HG03521 (cell line): ENCODE measurements around the gene GRM7.

Source experiments
- ATAC-seq: cut with Tn5 transposase; IDR thresholded peaks from one replicate; pipeline ENCODE4 v1.9.1; 2021; ENCODE audit warnings: mild to moderate bottlenecking, moderate library complexity; ENCODE audit not compliant: unreplicated experiment

Gene GRM7

DNA sequence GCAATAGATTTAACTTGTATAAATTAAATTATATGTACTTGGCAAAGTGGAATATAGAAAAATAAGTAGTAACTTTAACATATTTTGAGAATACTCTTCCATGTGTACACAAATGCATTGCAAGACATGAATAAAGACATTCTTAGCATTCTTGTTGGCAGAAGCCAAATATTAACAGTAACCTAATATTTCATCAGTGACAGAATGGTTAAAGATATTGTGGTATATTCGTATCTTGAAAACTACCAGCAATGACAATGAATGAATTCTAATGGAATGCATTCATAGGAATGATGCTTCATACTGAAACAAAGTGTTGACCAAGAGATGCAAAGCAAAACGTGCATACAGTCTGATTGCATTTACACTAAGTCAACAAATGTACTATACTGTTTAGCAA lies 524.7 kb downstream of the GRM7 start:
- ATAC-seq = no peak

DNA sequence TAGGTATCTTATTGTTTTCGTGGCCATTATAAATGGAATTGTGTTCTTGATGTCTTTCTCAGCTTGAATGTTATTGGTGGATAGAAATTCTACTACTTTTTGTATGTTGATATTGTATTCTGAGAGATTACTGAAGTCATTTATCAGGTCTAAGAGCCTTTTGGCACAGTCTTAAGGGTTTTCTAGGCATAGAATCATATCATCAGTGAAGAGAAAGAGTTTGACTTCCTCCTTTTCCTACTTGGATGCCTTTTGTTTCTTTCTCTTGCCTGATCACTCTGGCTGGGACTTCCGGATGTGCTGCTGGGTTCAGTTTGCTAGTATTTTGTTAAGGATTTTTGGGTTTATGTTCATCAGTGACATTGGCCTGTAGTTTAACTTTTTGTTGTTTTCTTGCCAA lies 527.1 kb downstream of the GRM7 start:
- ATAC-seq = no peak

DNA sequence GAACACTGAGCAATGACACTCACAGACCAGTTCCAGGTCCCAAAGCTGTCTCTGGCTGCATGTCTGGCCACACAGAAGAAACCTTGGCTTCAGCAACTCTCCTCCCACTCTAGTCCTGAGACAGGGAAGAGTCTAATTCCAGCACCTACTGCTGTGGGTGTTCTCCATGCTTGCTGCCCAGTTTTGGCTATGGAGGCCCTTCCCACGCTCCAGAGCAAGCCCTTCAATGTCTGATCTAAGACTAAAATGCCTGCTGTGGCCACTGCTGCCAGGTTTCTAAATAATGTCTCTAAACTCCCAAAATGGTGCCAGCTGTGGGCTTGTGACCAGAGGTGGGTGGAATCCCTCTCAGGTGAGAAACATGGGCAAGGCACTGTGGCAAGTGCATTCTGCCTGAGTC lies 531.3 kb downstream of the GRM7 start:
- no peak for ATAC-seq

DNA sequence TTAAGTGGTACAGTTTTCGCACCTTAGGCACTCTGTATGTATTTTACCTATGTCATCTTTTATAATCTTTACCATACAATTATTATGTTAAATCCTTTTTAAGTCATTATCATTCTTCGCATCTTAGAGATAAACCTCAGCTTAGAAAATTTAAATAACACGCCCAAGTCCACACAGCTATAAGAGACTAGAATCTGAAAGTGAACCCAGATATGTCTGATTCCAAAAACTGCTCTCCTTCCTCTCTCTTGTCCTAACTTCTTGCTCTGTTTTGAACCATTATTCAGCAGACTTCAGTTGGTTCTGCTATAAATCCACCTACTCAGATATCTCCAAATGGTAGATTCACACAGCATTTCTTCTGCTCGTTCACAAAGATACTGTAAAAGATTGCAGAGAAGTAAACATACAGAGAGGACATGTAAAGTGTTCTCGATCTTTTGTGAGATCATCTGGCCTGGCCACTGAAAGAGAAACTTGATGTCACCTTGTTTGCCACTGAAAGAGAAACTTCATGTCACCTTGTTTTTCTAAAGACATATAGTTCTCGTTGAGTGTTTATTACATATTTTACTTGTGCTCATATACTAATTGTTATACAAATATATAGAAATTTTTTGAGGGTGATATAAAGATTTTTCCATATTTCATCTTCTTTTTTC lies 533.2 kb downstream of the GRM7 start:
- ATAC-seq = no peak

DNA sequence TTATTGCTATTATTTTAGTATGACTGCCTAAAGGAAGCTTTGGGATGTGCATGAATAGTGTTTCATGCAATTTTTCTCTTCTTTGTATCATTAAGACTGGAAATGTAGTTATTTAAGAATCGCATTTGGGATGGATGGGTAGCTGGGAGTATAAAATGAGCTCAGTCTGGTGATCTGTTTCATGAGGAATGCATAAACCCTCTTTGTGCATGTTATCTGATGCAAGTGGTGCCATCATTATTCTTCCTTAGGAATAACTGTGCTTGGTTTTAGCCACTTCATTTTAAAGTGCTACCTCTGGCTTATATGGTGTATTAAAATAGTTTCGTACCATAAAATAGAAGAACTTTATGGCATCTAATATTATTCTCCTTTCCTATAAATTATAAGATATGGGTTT lies 535.6 kb downstream of the GRM7 start:
- ATAC-seq = no peak

DNA sequence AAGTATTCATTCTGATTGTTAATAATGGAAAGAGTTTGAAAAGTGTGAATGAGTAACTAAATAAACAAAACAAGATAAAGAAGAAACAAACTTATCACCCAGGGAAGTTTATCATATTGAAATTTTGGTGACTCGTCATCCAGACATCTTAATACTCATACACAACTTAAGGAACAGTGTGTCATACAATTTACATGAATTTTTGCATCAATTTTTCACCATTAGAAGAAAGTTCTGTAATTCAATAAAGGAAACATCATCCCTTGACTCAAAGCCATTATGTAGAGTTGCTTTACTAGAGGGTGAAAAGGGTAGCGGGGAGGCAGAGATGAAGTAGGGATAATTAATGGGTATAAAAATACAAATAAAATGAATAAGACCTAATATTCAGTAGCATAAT lies 536.2 kb downstream of the GRM7 start:
- no peak for ATAC-seq

DNA sequence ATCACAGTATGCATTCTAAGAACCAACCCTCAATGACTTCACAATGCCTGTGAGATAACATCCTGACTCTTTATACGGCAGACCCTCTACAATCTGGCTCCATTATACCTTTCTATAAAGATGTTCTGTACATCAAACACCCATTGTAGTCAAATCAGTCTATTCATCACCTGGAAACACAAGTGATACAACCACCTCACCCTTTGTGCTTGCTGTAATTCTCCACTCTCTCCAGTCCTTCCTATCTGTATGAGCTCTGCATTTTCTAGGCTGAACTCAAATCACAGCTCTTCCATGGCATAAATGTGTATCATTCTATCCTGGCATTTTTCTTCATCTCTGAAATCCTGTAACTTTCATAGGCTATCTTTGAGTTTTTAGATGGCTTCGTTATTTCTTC lies 539.4 kb downstream of the GRM7 start:
- no peak for ATAC-seq

DNA sequence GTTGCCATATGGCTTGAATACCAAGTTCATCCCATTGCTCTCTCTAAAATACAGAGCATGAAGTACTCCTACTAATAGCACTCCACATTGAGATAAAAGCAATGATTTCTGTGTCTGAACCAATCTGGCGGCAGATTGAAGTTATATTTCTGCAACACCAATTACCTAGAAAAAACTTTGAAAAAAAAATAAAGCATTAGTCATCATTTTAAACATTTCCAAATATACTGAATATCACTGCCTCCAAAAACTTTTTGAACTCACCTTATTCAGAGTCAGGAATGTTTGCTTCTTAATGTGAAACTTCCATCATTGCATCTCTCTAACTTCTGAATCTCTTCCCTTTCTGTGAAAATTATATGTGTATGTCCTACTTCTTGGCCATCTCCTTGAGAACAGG lies 540.5 kb downstream of the GRM7 start:
- ATAC-seq = no peak

DNA sequence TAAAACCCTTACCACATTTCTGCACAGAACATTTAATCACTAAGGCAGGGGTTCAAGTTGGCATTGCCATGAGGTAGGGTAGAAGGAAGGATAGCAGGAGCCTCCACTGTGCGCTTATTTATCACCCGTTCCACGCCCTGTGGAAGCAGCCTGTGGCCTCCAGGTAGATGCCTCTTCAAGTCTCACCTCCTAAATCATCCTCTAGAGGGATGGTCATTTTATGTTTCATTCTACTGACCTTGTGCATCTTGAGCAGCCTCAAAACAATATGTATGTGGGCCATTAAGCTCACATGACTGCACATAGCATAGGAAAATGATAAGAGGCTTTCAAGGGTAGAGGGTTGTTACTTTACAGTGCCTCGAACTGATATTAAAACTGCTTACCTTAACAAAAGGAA lies 546.2 kb downstream of the GRM7 start:
- ATAC-seq = no peak

DNA sequence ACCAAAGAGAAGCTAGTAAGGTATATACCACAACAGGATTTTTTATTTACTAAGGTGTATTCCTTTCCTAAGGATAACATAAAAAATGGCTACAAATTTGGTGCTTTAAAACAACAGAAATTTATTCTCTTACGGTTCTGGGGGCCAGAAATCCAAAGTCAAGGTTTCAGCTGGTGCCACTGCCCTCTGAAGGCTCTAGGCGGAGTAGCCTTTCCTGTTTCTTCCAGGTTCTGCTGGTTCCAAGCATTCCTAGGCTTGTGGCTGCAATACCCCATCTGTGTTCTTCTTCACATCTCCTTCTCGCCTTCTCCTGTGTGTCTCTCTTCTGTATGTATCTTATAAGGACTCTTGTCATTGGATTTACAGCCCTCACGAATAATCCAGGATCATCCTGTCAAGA lies 549.9 kb downstream of the GRM7 start:
- no peak for ATAC-seq

DNA sequence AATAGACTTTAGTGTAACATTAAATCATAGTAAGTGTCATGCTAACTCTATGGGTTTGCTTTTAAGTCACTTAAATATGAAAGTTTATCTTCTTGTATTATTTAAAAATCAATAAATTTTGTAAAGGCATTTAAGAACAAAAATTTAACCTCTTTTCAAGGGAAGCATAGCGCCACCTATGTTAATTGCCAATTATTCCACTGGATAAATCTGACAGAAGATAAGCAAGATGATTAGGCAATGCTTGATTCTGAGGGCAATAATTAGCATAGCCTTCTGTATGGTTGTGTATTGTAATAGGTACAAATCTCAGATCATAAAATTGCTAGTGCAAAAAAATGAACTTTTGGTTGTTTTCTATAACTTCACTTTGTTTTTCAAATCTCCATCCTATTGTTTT lies 560.1 kb downstream of the GRM7 start:
- no peak for ATAC-seq

DNA sequence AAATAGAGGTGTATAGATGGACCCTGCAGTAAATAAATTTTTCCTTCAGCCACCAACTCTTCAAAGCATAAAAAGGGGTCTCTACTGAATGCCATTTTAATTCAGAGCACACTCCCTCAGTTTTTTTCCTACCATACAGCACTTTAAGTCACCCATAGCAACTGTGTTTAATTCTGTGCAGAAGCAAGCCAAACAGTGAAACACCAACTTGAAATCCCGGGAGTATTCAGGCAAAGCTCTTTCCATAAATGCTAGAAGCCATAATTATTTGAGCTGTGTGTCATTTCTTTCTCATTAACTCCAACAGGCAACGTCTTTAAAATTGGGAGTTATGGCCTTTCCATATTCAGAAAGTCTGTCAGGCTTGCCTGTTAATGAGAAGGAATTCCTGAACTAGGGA lies 562.1 kb downstream of the GRM7 start:
- ATAC-seq = no peak

DNA sequence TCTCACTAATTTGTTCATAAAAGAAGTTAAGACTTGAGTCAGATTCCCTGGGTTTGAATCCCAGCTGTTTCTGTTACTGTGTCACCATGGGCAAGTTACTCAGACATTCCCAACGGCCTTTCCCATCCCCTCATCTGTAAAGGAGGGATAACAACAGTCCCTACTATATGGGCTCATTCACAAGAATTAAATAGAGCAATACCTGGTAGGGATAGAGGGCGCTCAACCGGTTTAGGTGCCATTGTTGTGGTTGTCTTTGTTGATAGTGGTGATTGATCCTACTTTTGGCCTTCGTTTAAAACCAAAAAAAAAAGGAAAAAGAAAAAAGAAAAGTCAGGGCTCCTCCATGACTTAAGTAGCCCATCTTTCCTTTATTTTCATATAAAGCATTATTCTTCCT lies 563.1 kb downstream of the GRM7 start:
- ATAC-seq = no peak

DNA sequence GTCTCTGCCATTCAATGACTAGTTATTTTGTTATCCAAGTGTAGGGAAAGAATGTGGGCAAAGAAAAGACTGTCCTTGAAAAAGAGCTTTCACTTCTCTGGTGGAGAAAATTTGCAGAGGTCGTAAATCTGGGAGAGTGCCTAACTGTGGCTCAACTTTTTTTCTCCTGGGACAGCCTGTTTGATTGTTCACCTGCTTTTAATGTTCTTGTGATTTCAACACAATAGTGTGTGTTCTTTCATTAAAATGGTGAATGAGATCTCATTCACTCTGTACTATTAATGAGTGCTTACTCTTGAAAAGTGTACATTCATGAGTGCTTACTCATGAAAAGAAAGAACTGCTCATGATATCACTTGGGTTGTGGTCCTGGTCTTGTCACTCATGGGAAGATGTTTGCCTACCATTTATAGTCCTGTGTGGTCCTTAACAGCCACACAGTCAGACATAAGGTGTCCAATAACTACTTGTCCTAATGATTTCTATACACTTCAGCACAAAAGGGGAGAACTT lies 567.3 kb downstream of the GRM7 start:
- ATAC-seq = no peak

DNA sequence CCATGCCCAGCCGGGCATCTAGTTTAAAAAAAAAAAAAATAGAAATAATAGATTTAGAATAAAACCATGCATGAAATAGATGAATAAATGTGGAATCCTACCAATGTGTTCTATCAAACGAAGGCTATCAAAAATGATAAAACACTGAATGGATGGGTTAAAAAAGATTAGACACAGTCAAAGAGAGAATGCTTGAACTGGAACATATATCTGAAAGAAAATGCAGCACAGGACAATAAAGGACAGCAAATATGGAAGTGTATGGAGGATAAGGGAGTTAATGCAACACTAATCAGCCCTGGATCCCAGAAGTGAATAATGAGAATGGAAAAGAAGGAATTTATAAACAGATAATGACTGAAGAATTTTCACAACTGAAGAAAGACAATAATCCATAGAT lies 571.7 kb downstream of the GRM7 start:
- ATAC-seq = no peak

DNA sequence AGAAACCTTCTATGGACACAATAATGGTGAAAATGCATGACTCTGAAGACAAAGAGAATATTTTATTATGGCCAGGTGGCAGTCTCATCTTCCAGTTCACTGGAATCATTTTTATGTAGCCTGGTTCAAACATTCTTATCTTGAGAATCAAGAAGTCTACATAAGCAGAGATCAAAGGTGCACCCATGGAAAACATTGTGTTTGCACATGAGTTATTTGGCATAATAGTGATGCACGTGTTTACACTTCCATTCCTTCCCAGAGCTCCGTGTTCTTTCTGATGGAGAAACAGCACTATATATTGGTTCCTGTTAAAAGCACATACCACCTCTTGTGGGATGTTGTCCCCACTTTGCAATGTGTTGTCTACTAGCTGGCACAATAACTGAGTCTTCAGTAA lies 572.2 kb downstream of the GRM7 start:
- ATAC-seq = no peak

DNA sequence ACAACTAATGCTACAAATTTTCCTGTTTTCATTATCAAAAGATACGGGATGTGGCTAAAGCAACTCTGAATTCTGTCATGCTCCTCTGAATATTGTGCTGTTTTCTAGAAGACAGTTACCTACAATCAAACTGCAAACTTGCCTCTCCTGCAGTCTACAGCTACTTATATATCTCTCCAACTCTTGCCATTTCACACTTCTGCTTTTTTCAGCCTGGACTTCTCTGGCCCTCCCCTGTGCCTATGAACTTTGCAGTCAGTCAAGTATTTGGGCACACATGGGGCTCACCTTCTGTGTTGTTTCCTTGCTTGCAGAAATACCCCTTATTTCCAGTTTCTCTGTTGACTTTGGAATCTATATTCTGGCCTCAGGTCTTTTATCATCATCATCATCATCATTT lies 575.6 kb downstream of the GRM7 start:
- ATAC-seq = no peak

DNA sequence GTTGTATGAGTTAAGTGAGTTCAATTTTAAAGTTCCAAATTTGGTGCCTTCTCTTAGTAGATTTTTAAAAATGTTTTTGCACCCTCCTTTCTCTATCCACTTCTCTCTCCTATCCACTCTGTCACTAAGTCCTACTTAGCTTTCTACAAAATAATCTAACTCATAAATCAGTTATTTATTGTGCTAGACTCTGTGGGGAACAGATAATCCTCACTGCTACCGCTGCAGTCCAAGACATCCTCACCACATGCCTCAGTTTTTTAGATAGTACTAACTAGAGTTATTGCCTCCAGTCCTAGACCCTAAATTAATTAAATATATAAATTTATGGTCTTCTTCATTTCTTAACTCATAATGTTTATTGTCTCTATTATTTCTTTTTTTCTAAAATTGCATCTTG lies 576.3 kb downstream of the GRM7 start:
- ATAC-seq = no peak

DNA sequence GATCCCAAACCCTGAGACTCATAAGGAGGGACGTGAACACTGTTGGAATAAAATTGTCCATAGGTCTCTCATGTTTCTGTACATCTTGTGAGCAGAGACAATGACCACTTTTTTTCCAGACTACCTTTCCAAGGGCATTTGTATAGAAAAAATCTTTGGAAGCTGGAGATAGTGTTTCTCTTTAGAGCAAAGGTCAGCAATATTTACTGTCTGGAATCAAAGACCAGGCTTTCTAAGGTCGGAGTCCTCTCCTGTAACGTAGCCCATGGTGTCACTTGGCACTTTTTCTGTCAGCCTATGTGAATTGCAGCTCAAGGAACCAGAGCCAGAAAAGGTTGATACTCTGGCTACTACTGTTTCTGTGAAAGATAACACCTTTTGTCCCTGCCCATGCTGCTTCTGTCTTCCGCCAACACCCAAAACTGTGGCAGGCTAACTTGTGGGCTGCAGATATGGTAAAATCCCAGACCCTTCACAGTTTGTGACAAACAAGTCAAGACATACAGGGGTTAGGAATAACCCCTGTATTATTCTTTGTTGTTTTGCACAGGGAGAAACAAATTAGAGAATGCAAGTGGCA lies 578.3 kb downstream of the GRM7 start:
- ATAC-seq = no peak

DNA sequence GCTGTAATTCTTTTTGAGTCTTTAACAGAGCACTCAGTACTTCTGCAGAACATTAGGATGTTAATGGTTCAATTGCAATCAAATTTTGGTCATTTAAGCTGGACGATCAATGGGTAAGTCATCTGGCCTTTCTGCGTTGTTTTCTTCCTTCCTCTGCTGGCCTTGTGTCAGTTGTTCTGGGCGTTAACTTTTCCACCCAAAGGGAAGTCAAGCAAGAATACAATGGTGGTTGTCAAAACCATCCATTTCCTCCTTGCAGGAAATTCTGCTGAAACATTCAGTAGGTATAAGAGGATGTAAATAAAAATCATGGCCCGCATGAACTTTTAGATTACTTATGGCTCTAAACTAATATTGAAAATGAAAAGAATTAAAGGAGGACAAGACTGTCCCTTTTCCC lies 584.0 kb downstream of the GRM7 start:
- no peak for ATAC-seq

DNA sequence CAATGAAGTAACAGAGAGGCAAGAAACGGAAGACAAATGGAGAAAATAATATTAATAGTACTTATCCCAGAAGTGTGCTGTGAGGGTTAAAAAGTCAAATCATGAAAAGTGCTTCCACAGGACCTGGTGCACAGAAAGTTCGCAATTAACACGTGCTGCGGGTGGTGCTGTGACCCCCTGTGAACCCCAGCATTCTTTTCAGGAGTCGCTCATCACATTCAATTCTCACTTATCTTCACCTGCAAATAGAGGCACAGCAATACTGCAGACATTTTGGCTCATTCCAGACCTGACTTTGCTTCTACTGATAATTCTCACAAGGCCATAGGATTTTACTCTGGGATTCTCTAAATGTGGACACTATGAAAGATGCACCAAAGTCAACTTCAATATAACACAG lies 584.4 kb downstream of the GRM7 start:
- no peak for ATAC-seq

DNA sequence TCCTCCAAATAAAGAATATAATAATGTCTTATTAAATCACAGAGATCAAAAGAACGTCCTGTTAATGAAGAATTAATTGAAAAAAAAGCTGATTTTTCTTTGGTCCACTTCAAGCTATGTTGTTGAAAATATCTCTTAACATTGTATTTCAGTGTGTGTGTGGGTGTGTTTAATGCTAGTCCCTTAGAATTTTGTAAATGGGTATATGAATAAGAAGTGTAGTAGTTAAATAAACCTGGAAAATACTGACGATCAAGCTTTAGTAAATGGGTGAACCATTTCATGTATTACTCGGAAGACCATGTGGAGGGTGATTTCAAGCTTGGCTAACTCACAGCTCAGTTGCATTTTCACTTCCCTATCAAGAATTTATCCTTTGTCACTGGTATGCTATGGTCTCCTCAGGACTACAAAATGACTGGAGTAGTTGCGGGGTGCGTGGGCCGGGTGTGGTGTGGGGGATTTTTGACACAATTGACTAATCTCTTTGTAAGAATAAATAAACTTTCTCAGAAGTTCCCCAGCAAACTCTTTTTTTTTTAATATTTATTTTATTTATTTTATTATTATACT lies 586.4 kb downstream of the GRM7 start:
- ATAC-seq = peak; percentile 99

DNA sequence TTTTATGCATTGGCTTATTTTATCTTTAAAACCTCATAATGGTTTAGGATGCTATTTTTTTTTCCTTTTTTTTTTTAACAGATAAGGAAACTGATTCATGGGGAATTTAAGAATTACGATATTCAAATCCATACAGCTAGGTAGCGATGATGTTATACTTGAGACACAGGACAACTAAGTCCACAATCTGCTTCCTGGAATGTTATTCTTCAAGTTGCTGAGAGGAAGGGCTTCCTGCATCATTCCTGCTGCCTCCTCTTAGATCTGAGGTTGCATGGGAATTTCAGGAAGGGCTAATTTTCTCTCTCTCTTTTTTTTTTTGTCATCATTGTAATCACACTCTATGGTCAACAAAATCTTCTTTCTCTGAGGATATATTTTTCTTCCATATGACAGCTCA lies 595.5 kb downstream of the GRM7 start:
- no peak for ATAC-seq
